Pancreas (tissue), 10 donors: ENCODE measurements around the gene ZNF496. TPM values are rescaled to one million over a fixed set of nuclear protein-coding genes. Genes with fewer than 3 reads are reported as not detected.

Experiments
- ATAC-seq, 4 donors: fragments of 200-7000 bp; cut with Tn5 transposase; one replicate each; pipeline versions ENCODE4 v1.8.0 to v1.9.1; 2020; ENCODE audit warnings: mild to moderate bottlenecking in 4 of 4, moderate library complexity in 4 of 4
- DNase-seq, 6 donors: peaks; one replicate each; pipeline ENCODE4 v3.0.0-alpha.2; 2020
- FAIRE-seq: peaks from 2 replicates; lab custom pipeline; 2012; peaks lifted over from hg19 to GRCh38; lab: Jason Lieb, UNC
- H3K27ac ChIP-seq, 4 donors: fragments of 200-600 bp; sonication (generic); 1 replicate in 3 of 4; 2 replicates in 1 of 4; pipeline versions ENCODE4 v1.5.0 to v1.8.0; 2020
- H3K27me3 ChIP-seq, 4 donors: fragments of 200-600 bp; one replicate each; pipeline ENCODE4 v1.8.0; 2021
- H3K36me3 ChIP-seq, 3 donors: fragments of 200-600 bp; sonication (generic) in 1 of 3; one replicate each; pipeline versions ENCODE4 v1.5.0 to v1.8.0; 2020 to 2021
- H3K4me1 ChIP-seq, 3 donors: fragments of 200-600 bp; one replicate each; pipeline ENCODE4 v1.8.0; 2021
- H3K4me3 ChIP-seq, 4 donors: fragments of 200-600 bp; sonication (generic) in 2 of 4; one replicate each; pipeline versions ENCODE4 v1.5.0 to v1.8.0; 2020 to 2021
- H3K9me3 ChIP-seq, 4 donors: fragments of 200-600 bp; one replicate each; pipeline ENCODE4 v1.8.0; 2021
- WGBS, 2 donors: extraction: QIAGEN DNeasy Blood & Tissue Kit; methylation state at CpG; one replicate each; pipeline ENCODE4 v1.1.7; 2013; 5-methylcytosine and 5-hydroxymethylcytosine counted together
- intact Hi-C, 3 donors: fragments of 100-400 bp; cut with DNase I; formaldehyde crosslinking; loops; one replicate each; pipeline versions ENCODE4 v1.11.1 to v1.14.2; 2022
- polyA plus RNA-seq, 2 donors: library from polyadenylated mRNA; stranded (reverse); fragments of 200-250 nt; gene quantifications; one replicate each; pipeline ENCODE4 v1.2.3, GENCODE V29; 2013
- total RNA-seq, 6 donors: library from RNA; stranded (reverse); fragmentation: NEBNext Ultra II Directional in 4 of 6; extraction: Animal tissue kit (Norgen Biotek cat#: 25700) in 4 of 6; gene quantifications; one replicate each; pipeline versions ENCODE4 v1.2.1 to v1.2.4, GENCODE V29; 2021 to 2023
- TF ChIP-seq, protein P1 (sequence below), 4 donors: fragments of 200-600 bp; sonication (generic) in 3 of 4; IDR thresholded peaks; one replicate each; pipeline versions ENCODE4 v1.5.0 to v1.8.0; 2021; ENCODE audit warnings: antibody characterized with exemption in 4 of 4
- donor health status: healthy with polysubstance abuse.
- donor health status: DM: no; HTN: no; CAD: no; lungs with moderate emphysema.
- donor health status: DM: no; HTN: no; CAD: no.
- donor health status: control.
- donor health status: control.
- donor health status: Bipolar disorder and iron deficiency.
- donor health status: DM: yes; HTN: yes; CAD: no.
- donor health status: DM: no; HTN: no; CAD: no.
- donor health status: DM: no; HTN: no; CAD: no.
- donor health status: DM: yes; HTN: yes; CAD: no.

Gene ZNF496
- total and polyA plus RNA-seq, 8 donors = 11.4 to 24.4 (median 18.8) TPM

DNA sequence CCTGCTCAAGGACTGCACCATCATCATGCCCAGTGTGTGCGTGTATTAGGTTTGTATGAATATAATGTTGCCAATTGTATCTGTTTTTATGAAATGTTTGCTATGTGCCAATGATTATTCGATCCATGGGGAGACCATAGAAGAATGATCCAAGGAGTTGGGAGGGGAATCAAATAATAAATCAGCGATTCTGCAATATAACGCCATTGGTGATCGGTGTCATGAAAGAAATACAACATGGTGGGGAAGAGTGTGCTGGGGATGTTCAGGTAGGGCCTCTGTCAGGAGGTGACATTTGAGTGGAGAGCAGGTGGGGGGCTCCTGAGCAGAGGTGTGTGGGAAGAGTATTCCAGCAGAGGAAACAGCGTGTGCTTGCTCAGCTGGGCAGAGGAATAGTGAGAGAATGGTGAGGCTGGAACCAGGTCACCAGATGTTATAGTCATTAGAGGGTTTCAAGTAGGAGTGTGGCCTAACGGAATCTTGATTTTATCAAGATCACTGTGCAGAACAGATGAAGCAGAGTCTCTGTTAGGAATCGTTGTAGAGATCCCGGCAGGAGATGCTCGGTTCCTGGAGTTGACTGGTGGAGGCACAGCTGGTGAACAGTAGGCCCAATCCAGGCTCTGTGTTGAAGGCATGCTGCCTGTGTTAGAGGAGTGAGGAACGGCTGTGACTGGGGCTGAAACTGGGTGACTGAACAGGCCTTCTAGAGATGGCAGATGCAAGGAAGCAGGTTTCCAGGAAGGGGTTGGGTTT is 2.9 kb upstream of the ZNF496 start:
- Histone ChIP-seq H3K27me3 (no peaks in the 10 kb centered on the region), H3K4me1 (peaks cover 0 to 15% (median 0%) of the 10 kb centered on the region in 3 donors), H3K4me3 (no peak overlapping the region), H3K9me3 (no peaks in the 10 kb centered on the region), H3K27ac (no peak overlapping the region), H3K36me3 (no peaks in the 10 kb centered on the region)
- WGBS, 2 donors = 87 to 90% methylated on average over 11 of the region's 11 CpGs
- TF ChIP-seq, protein P1, sequence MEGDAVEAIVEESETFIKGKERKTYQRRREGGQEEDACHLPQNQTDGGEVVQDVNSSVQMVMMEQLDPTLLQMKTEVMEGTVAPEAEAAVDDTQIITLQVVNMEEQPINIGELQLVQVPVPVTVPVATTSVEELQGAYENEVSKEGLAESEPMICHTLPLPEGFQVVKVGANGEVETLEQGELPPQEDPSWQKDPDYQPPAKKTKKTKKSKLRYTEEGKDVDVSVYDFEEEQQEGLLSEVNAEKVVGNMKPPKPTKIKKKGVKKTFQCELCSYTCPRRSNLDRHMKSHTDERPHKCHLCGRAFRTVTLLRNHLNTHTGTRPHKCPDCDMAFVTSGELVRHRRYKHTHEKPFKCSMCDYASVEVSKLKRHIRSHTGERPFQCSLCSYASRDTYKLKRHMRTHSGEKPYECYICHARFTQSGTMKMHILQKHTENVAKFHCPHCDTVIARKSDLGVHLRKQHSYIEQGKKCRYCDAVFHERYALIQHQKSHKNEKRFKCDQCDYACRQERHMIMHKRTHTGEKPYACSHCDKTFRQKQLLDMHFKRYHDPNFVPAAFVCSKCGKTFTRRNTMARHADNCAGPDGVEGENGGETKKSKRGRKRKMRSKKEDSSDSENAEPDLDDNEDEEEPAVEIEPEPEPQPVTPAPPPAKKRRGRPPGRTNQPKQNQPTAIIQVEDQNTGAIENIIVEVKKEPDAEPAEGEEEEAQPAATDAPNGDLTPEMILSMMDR (IDR thresholded peaks at IDR 0.05) = no peak
- no peak for ATAC-seq
- DNase-seq = no peak
- FAIRE-seq = no peak
- intact Hi-C loops = no loop called here

DNA sequence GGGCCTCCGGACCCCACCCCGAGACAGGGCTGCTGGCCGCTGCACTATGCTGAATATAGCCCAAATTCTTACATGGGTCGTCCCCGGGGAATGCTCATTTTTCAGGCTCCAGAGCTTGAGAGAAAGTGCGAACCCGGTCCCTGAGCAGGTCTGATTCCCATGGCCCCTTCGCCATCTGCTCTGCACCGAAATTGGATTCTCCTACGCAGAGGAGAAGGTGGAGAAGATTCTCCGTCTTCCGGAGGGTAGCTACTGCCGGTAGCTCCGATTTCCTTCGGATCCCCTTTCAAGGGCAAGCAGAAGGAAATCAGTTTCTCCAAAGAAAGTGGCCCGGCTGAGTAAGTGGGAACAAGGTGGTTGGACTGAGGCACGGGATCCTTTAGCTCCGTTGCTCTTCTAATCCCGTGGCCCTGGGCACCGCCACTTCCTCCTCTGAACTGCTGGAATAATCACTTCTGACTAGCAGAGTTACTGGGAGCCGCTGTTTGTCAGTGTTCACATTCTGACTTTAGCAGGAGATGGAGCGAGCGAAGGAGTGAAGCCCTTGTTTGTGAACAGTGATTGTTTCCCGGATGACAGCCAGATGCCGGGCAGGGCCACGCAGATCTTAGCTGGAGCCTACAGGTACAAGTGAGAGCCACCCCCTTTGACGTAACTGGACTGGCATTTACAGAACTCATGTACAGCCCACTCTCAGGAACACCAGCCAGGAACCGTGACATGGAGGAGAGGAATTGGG is 1.1 kb upstream of the ZNF496 start:
- intact Hi-C loops = no loop called here
- FAIRE-seq = no peak

DNA sequence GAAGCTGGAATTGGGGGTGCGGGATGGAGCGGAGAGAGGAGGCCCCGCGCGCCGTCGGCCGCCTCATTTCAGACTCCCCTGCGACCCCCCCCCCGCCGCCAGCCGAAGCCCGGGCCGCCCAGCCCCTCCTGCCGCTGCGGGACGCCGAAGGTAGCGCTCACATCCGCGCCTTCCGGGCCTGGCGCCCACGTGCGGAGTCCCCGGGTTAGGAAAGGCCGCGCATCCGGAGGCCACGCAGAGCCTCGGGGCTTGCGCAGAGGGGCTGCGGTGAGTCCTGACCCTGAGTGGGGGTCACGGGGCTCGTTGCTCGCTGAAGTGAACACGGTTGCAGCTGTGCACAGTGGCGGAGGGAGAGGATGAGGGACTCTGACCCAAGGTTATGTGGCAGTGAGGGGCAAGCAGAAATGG is 552 bp upstream of the ZNF496 start:
- ATAC-seq = peak; percentile 62 to 72 (median 66)
- peak; percentile 52 to 83 (median 59) for DNase-seq
- Histone ChIP-seq H3K4me3 (peak overlapping the region; percentile 72 to 97 (median 90)), H3K27ac (peak overlapping the region; percentile 70 to 86 (median 74)), H3K4me1 (peaks cover 0 to 15% (median 0%) of the 10 kb centered on the region in 3 donors), H3K27me3 (no peaks in the 10 kb centered on the region), H3K36me3 (no peaks in the 10 kb centered on the region), H3K9me3 (no peaks in the 10 kb centered on the region)
- TF ChIP-seq, protein P1 (IDR thresholded peaks at IDR 0.05) = no peak
- no peak for FAIRE-seq
- 0 to 1% methylated on average over 33 to 38 of the region's 38 CpGs for WGBS, 2 donors
- intact Hi-C loops = no loop called here

More for the DNA sequence above, 1.1 kb upstream of the ZNF496 start:
- peak overlapping the region; percentile 70 to 86 (median 74) for H3K27ac ChIP-seq
- H3K9me3 ChIP-seq = no peaks in the 10 kb centered on the region
- no peaks in the 10 kb centered on the region for H3K36me3 ChIP-seq
- ATAC-seq = peak in 3 of 4 donors; percentile 14 to 45 (median 26)
- DNase-seq = peak in 5 of 6 donors; percentile 33 to 63 (median 37)
- H3K4me3 ChIP-seq = peak overlapping the region; percentile 72 to 97 (median 90)
- no peaks in the 10 kb centered on the region for H3K27me3 ChIP-seq
- TF ChIP-seq, protein P1 (IDR thresholded peaks at IDR 0.05) = no peak
- H3K4me1 ChIP-seq = peaks cover 0 to 15% (median 0%) of the 10 kb centered on the region in 3 donors
- WGBS, 2 donors = 11 to 13% methylated on average over 28 of the region's 28 CpGs

DNA sequence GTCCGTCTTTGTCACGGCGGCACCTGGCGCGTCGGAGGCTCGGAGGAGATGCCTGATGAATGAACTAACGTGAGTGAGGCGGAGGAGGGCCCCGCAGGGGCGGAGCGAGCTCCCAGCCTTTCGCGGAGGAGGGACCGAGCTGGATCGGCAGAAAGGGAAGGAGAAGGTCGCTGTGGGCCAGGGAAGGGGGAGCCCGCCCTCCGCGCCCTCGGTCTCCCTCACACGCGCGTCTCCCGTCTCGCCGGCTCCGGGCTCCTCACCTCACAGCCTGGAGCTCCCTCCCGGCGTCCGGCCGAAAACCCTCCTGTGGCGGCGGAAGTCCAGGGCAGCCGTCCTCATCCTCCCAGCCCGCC is 519 bp downstream of the ZNF496 start:
- Histone ChIP-seq H3K4me1 (peaks cover 0 to 15% (median 0%) of the 10 kb centered on the region in 3 donors), H3K4me3 (peak overlapping the region; percentile 72 to 97 (median 90)), H3K27ac (peak overlapping the region; percentile 70 to 86 (median 76)), H3K36me3 (no peaks in the 10 kb centered on the region), H3K27me3 (no peaks in the 10 kb centered on the region), H3K9me3 (no peaks in the 10 kb centered on the region)
- FAIRE-seq (no peak), ATAC-seq (peak; percentile 59 to 83 (median 77)), DNase-seq (peak; percentile 72 to 91 (median 78))
- intact Hi-C loops = no loop called here
- WGBS, 2 donors = 0 to 1% methylated on average over 20 to 36 of the region's 36 CpGs
- TF ChIP-seq, protein P1 (IDR thresholded peaks at IDR 0.05) = no peak
